AG08395 (cell line): Measurements from ENCODE around the gene DNAH17.
"Not testable (repeated sequence)": the region's sequence is repeated elsewhere in the genome, so short reads cannot be mapped to it uniquely, and the experiment has no call there.

Source experiments
- DNase-seq: peaks from one replicate; pipeline ENCODE4 v3.0.0; 2012; ENCODE audit warnings: mixed read lengths, low spot score

DNAH17 gene

DNA sequence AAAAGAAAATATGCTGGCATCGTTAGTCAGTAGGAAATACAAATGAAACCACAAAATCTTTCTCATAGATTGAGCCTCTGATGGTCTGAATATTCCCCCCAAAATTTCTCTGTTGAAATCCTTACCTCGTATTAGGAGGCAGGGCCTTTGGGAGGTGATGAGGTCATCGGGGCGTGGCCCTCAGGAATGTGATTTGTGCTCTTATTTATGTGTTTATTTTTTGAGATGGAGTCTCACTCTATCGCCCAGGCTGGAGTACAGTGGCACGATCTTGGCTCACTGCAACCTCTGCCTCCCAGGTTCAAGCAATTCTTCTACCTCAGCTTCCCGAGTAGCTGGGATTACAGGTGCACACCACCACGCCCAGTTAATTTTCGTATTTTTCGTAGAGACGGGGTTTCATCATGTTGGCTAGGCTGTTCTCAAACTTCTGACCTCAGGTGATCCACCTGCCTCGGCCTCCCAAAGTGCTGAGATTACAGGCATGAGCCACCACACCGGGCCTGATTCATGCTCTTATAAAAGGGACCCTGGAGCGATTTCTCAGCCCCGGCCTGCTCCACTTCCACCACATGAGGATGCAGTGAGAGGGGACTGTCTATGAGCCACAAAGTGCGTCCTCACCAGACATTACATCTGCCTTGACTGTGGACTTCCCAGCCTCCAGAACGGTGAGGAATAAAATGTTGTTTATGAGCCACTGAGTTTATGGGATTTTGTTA is 53.1 kb downstream of the DNAH17 start:
- DNase-seq: no peak

DNA sequence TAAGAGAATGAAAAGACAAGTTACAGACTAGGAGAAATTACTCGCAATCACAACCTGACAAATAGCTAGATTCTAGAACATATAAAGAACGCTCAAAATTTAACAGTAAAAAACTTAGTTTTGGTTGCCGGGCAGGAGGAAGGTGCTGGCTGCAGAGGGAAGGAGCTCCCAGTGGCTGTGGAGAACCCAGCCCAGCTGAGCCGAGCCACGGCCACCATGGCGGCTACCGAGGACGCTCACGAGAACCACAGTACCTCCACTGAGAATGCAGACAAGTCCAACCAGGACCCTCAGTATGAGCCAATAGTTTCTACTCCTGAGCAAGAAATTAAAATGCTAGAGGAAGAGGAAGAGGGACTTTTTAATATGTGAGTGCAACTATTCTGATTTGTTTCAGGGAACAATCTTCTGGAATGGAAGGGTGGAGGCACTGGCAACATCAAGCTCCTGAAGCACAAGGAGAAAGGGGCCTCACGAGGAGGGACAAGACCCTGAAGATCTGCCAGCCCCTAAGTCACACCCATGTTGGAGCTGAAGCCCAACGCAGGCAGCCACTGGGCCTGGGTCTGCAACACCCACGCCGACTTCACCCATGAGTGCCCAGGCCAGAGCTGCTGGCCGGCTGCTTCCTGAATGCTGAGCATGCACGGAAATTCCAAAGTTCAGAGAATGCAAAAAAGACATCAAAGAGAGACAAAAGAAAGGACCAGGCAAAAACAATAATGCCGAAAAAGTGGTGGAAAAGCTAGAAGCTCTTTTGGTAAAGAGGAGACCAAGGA is 55.0 kb downstream of the DNAH17 start:
- no peak for DNase-seq

DNA sequence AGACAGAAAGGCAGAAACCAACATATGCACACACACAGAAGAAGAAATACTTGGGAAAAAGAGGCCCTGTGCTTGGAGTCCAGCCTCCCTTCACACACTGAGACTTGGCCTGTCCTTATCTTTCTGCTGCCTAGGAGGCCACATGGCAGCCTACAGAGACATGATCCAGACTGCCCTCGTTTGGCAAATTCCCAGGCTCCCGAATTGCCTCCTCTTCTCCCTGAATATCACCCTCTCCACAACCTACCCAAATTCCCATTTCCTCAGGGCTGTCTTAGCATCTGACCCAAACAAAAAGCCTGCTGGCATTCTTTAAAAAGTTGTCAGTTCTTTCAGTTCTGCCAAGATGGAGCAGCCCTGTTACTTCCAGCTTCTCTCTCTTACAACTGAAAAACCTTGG is 59.8 kb downstream of the DNAH17 start:
- DNase-seq: no peak

DNA sequence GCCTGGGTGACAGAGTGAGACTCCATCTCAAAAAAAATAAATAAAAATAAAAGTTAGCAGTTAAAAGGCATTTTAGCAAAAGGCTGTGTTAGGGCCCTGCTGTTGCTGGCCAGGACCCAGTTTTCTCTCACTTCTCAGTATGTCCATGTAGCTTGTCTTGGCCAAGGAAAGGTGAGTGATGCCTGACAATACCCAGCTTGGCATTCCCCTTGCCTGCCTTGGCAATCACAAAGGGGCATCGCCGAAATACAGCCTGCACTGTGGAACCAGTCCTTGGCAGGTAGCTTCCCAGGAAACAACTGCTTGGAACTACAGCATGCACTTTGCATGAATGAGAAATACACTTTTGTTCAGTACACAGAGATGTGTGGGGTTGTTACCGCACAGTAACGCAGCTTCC is 61.7 kb downstream of the DNAH17 start:
- DNase-seq: no peak

GRCh38 chr17:78514521-78514920 is 62.7 kb downstream of the DNAH17 start:
- DNase-seq: no peak

GRCh38 chr17:78512976-78513375 is 64.2 kb downstream of the DNAH17 start:
- DNase-seq: no peak

DNA sequence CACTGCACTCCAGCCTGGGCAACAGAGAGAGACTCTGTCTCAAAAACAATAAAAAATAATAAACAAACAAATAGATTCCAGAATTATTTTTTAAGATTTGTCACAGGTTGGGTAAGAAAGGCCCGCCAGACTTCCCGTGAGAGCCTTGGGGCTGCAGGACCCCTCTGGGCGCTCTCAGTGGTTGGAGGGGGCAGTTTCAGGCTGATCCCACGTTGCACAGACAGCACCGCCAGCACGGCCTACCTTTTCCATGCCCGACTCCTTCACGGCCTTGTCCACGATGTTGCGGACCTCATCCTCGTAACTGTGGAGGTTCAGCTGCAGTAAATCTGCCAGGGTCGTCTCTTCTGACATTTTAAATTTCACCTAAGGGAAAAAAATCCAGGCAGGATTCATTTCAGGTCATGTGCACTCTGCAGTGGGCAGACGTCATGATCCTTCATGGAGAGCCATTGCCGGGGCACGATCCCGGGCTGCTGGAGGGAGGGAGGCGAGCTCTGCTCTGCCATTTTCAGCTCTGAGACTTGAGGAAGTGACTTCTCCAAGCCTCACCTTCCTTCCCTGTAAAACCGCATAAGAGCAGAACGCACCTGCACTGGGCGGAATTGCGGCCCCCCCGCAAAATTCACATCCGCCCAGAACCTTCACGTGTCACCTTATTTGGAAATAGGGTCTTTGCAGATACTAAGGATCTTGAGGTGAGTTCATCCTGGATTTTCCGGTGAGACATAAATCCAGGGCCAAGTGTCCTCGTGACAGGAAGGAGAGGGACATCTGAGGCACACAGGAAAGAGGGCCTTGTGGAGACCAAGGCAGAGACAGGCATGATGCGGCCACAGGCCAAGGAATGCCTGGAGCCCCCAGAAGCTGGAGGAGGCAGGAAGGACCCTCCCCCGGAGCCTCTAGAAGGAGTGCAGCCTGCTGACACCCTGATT is 66.8 kb downstream of the DNAH17 start:
- no peak for DNase-seq

- DNase-seq: no peak
These were observed 69.7 kb downstream of the DNAH17 start for GRCh38 chr17:78507526-78507925.

DNA sequence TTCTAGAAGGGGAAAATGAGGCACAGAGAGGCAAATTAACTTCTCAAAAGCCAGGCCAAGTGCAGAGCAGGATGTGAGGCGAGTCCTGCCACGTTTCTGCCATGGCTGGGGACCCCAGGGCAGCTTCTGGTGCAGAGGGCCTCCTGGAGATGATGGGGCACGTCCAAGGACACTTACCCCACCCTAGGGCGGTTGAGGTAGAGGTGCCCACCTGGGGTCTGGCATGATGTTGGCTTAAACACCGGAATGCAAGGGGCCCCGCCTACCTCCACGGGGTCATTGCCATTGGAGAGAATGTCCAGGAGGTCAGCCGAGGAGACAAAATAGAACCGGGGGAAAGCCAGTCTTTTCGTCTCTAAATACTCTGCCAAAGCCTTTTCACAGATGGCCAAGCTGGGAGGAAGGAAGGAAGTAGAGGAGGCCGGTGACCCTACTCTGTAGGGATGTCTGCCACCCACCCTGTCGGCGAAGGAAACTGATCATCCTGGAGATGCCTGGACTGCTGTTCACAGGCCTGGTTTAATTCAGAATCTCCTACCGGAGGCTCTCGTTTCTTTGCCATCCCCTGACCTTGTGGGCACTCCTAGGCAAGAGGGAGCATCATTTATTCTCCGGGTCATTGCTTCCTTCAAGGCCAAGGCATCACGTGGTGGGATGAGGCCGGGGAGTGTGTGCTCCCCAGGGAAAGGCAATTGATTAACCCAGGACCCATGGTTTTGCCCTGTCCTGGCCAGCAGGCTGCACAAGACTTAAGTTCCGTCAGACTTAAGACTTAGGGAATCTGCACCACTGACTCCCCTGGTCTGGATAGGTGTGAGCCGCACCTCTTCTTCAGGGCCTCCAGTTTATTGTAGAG is 70.5 kb downstream of the DNAH17 start:
- no peak for DNase-seq

DNA sequence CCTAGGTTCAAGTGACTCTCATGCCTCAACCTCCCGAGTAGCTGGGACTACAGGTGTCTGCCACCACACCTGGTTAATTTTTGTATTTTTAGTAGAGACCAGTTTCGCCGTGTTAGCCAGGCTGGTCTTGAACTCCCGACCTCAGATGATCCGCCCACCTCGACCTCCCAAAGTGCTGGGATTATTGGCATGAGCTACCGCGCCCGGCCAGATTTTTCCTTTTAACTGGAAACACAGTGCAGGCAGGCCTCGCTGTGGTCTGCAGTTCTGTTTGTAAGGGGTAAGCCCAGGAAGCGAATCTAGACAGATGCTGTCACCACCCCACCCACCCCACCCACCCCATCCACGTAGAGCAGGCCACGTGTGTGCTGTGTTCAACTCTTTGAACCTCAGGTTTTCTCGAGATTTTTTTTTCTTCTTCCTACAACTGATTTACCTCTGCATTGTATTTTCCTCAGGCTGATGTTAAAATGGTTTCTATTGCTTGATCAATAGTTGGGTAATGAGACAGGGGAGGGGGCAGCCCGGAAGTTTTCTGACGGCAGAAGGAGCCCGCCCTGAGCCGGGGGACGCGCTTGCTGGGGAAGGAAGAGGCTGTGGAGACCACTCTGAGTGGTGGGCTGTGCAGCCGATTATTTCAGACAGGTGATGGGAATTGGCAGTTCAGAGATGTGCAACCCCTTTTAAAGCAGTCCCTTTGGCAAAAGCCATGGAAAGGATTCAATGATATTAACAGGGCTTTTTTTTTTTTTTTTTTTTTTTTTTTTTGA is 72.9 kb downstream of the DNAH17 start:
- DNase-seq: no peak

DNA sequence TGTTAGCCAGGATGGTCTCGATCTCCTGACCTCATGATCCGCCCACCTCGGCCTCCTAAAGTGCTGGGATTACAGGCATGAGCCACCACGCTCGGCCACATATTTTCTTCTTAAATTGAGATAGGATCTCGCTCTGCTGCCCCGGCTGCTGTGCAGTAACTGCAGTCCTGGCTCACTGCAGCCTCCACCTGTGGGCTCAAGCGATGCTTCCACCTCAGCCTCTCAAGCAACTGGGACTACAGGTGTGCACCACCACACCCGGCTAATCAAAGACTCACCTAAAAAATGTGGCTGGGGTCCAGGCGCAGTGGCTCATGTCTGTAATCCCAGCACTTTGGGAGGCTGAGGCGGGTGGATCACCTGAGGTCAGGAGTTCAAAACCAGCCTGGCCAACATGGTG is 73.8 kb downstream of the DNAH17 start:
- DNase-seq: not testable (repeated sequence)

DNA sequence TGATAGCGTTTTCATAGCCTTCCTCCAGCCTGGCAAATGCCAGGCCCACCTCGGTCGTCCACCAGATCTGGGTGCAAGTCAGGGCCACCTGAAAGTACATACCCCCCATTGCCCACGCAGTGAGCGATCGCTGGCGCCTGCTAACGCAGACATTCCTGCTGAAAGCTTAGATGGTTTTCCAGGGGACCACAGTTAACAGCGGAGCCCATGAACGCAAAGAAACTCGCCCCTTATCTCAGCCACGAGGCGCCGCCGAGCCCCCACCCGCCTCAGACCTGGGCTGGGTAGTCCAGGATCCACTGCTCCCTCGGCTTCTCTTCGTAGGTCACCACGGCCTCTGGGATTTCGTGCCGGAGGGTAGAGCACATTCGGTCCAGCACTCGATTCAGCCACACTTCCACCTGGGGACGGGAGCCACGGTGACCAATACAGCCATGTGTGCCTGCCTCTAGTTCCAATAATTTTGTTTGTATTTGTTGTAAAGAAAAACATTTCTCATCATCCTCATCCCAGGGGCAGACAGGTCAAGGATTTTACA is 74.5 kb downstream of the DNAH17 start:
- no peak for DNase-seq

DNA sequence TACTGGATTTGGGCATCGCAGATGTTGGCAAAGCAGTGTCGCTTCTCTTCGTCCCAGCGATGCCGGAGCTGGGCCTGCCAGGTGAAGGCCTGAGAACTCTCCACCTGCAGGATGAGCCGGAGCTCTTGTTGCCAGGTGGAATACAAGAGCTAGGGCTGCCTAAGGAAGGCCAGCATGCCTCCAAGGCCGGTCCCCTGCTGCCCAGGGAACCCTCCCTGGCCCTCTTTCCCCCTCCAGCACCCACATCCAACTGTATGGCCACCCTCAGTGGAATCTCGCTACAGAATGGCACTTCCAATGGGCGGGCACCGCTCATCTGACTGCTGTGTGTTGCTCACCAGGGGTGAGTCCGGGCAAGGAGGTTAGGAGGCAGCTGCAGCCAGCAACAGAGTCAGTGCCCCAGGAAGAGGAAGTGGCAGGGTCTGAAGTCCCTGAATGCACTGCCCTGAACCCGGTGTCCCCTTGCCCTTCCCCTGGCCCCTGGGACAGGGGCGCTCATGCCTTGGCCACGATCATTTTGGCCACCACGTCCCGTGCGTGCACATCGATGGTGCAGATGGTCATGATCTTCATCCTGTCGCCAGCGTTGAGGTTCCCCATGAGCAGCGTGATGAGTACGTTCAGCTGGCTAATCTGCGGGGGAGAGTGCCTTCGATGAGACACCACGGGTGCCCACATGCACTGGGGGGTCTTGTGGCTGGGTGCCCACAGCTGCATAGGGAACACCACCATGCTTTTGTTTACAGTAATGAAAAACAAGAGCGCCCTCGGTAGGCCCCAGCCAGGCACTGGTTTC is 75.8 kb downstream of the DNAH17 start:
- DNase-seq: no peak

DNA sequence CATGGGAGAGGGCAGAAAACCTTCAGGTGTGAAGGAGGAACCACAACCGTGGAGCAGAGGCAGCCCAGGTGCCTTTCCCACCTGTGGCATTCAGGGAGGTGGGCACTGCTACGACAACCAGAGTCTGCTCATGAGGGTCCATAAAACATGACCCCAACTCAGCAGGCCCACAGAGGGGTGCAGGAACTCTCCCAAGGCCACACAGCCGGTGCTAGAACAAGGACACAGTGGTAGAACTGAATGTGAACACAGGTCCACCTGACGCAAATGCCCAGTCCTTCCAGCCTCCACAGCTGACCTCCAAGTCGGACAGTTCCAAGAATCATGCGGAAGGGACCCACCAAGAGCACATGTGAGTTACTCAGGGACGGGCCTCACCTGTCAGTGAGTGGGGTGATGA is 76.4 kb downstream of the DNAH17 start:
- DNase-seq: no peak

- DNase-seq: no peak
These were observed 77.3 kb downstream of the DNAH17 start for GRCh38 chr17:78499715-78500540.

- no peak for DNase-seq
These were observed 78.3 kb downstream of the DNAH17 start for GRCh38 chr17:78498848-78499247.

DNA sequence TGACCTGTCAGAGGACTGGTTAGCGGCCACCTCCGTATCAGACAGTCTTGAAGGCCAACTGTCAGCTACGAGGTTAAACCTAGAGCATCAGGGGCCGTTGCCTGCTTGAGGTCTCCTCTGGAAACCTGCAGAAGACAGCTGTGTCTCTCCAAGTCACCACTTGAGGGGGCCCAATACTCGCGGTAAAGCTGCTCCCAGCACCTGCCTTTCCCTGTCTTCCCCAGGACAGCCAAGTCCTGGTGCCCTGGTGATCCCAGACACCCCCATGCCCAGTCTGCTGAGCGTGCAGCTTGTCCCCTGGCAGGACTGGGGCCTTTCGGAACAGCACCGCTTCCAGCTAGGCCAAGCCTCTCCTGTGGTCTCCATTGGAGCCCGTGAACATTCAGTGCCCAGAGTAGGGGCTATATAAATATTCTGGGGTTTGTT is 80.1 kb downstream of the DNAH17 start:
- peak; percentile 89 for DNase-seq

GRCh38 chr17:78496311-78496710 is 80.9 kb downstream of the DNAH17 start:
- no peak for DNase-seq

DNA sequence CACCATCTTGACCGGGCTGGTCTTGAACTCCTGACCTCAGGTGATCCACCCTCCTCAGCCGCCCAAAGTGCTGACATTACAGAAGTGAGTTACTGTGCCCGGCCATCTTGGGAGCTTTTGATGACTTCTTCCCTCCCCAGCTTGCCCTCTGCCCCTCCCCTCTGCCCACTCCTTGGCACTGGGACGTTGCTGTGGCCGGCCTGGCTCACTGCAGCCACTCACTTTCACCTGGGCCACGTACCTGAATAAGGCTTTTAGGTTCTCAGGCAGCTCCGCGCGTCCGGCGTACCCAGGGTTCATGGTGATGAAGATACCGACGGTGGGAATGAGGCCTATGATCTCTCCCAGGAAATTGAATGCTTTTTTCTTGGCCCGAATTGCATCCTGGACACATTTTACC is 81.6 kb downstream of the DNAH17 start:
- DNase-seq: no peak
